GM18870 (cell line): Measurements from ENCODE around the gene BCAS4.
"Not testable (repeated sequence)": the region's sequence is repeated elsewhere in the genome, so short reads cannot be mapped to it uniquely, and the experiment has no call there.

Experiments used
- ATAC-seq: cut with Tn5 transposase; IDR thresholded peaks from one replicate; pipeline ENCODE4 v1.9.1; 2021; ENCODE audit warnings: moderate library complexity; ENCODE audit not compliant: unreplicated experiment

The BCAS4 gene

GRCh38 chr20:50771419-50772080 is 23.3 kb upstream of the BCAS4 start:
- ATAC-seq: not testable (repeated sequence)

- no peak for ATAC-seq
These were observed 22.3 kb upstream of the BCAS4 start for GRCh38 chr20:50772420-50773185.

- ATAC-seq: no peak
These were observed 20.3 kb upstream of the BCAS4 start for GRCh38 chr20:50774515-50774914.

GRCh38 chr20:50776122-50776817 is 18.6 kb upstream of the BCAS4 start:
- ATAC-seq: no peak

GRCh38 chr20:50777373-50777772 is 17.5 kb upstream of the BCAS4 start:
- ATAC-seq: no peak

GRCh38 chr20:50778994-50779393 is 15.9 kb upstream of the BCAS4 start:
- not testable (repeated sequence) for ATAC-seq

GRCh38 chr20:50783390-50783789 is 11.5 kb upstream of the BCAS4 start:
- ATAC-seq: no peak

- ATAC-seq: no peak
These were observed 11.0 kb upstream of the BCAS4 start for GRCh38 chr20:50783903-50784302.

- no peak for ATAC-seq
These were observed 10.4 kb upstream of the BCAS4 start for GRCh38 chr20:50784464-50784863.

GRCh38 chr20:50786703-50787102 is 8.2 kb upstream of the BCAS4 start:
- ATAC-seq: no peak

- no peak for ATAC-seq
These were observed 7.7 kb upstream of the BCAS4 start for GRCh38 chr20:50787181-50787580.

- ATAC-seq: no peak
These were observed 6.5 kb upstream of the BCAS4 start for GRCh38 chr20:50788045-50788991.

GRCh38 chr20:50789968-50790650 is 4.8 kb upstream of the BCAS4 start:
- no peak for ATAC-seq

GRCh38 chr20:50790651-50791277 is 4.1 kb upstream of the BCAS4 start:
- ATAC-seq: peak; percentile 48

- ATAC-seq: no peak
These were observed 1.9 kb upstream of the BCAS4 start for GRCh38 chr20:50792708-50793574.

GRCh38 chr20:50793575-50794016 is 1.3 kb upstream of the BCAS4 start:
- not testable (repeated sequence) for ATAC-seq

GRCh38 chr20:50794181-50794845 is 548 bp upstream of the BCAS4 start:
- no peak for ATAC-seq

- ATAC-seq: no peak
These were observed 2.3 kb downstream of the BCAS4 start for GRCh38 chr20:50797142-50797541.
